Suprapubic skin (tissue), 3 donors: ENCODE results near the gene UNC5B.

Source experiments
- POLR2A ChIP-seq, 2 donors: fragments of 450-650 bp; IDR thresholded peaks; one replicate each; pipeline ENCODE4 v1.6.1; 2017; ENCODE audit warnings: antibody characterized with exemption in 2 of 2, mild to moderate bottlenecking in 2 of 2, moderate library complexity in 2 of 2
- TF ChIP-seq, protein P1 (sequence below), 2 donors: fragments of 200-600 bp in 1 of 2; fragments of 450-650 bp in 1 of 2; sonication (generic) in 1 of 2; IDR thresholded peaks; one replicate each; pipeline ENCODE4 v1.5.1; 2016 to 2019; ENCODE audit warnings: antibody characterized with exemption in 2 of 2, mild to moderate bottlenecking in 1 of 2, moderate library complexity in 1 of 2

- TF ChIP-seq POLR2A (IDR thresholded peaks at IDR 0.05), result no peak
- TF ChIP-seq, protein P1, sequence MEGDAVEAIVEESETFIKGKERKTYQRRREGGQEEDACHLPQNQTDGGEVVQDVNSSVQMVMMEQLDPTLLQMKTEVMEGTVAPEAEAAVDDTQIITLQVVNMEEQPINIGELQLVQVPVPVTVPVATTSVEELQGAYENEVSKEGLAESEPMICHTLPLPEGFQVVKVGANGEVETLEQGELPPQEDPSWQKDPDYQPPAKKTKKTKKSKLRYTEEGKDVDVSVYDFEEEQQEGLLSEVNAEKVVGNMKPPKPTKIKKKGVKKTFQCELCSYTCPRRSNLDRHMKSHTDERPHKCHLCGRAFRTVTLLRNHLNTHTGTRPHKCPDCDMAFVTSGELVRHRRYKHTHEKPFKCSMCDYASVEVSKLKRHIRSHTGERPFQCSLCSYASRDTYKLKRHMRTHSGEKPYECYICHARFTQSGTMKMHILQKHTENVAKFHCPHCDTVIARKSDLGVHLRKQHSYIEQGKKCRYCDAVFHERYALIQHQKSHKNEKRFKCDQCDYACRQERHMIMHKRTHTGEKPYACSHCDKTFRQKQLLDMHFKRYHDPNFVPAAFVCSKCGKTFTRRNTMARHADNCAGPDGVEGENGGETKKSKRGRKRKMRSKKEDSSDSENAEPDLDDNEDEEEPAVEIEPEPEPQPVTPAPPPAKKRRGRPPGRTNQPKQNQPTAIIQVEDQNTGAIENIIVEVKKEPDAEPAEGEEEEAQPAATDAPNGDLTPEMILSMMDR (IDR thresholded peaks at IDR 0.05), result no peak
These were observed 21.1 kb downstream of the UNC5B start for GRCh38 chr10:71233482-71233892.
